K562 (cell line): ENCODE results near the gene ZDHHC14. TPM values are rescaled to one million over a fixed set of nuclear protein-coding genes. Genes with fewer than 3 reads are reported as not detected.
A peak's percentile ranks its signal among the peaks of the same experiment; 100 is the strongest.

Experiments
- ATAC-seq: fragments of 200-7000 bp; cut with Tn5 transposase; 3 replicates; pipeline ENCODE4 v1.9.1; 2020; ENCODE audit warnings: moderate library complexity
- BruUV-seq: library from RNA; stranded (reverse); fragments of 400-500 nt; replicated peaks from 2 replicates; lab custom pipeline; 2021; lab: Mats Ljungman, UMichigan
- CTCF ChIA-PET: fragments of 300-600 bp; formaldehyde crosslinking; extraction: SDS; loops from one replicate; lab custom pipeline; 2021; ENCODE audit warnings: low intra/inter-chr PET ratio; lab: Yijun Ruan, JAX
- POLR2A ChIA-PET: fragments of 300-600, 350-650 bp; sonication (Branson Sonifier 250); formaldehyde crosslinking; extraction: SDS; loops from one replicate; lab custom pipeline; 2021; ENCODE audit warnings: antibody characterized with exemption, inconsistent platforms; lab: Yijun Ruan, JAX
- DNase-seq, 4 experiments: peaks; one replicate each; pipeline versions ENCODE4 v3.0.0 to v3.0.0-alpha.2; 2011 to 2018; ENCODE audit warnings: low spot score in 3 of 4, mixed read lengths in 3 of 4; ENCODE audit errors: extremely low read depth in 1 of 4
- FAIRE-seq: peaks from 2 replicates; lab custom pipeline; 2011; peaks lifted over from hg19 to GRCh38; lab: Jason Lieb, UNC
- H2AFZ ChIP-seq: 2 replicates; pipeline ENCODE4 v1.6.0; 2011; ENCODE audit warnings: low read depth, low read length, control low read depth, inconsistent platforms
- H3K27ac ChIP-seq: fragments of 200-600 bp; 3 replicates; pipeline ENCODE4 v1.8.0; 2011; ENCODE audit warnings: low read depth, mild to moderate bottlenecking, control low read depth, inconsistent platforms, low read length, moderate library complexity, mixed read lengths; ENCODE audit errors: extremely low read depth
- H3K27me3 ChIP-seq, 2 experiments: fragments of 300-600 bp in 1 of 2; 2 replicates in 1 of 2; 3 replicates in 1 of 2; pipeline versions ENCODE4 v1.6.0 to v1.8.0; 2011; ENCODE audit warnings: inconsistent platforms in 2 of 2, low read length in 2 of 2, mild to moderate bottlenecking in 1 of 2, mixed read lengths in 1 of 2, moderate library complexity in 1 of 2; ENCODE audit not compliant: control insufficient read depth in 2 of 2, insufficient read depth in 2 of 2
- H3K36me3 ChIP-seq: fragments of 300-600 bp; 3 replicates; pipeline ENCODE4 v1.8.0; 2011; ENCODE audit warnings: mild to moderate bottlenecking, low read length, inconsistent platforms; ENCODE audit not compliant: control insufficient read depth, insufficient read depth
- H3K4me1 ChIP-seq, 2 experiments: fragments of 200-600 bp in 1 of 2; replicated peaks in 1 of 2; 2 replicates in 1 of 2; 3 replicates in 1 of 2; pipeline versions ENCODE4 v1.5.1 to v1.8.0; 2011; ENCODE audit warnings: inconsistent platforms in 2 of 2, low read length in 2 of 2, mild to moderate bottlenecking in 1 of 2, mixed read lengths in 1 of 2, moderate library complexity in 1 of 2; ENCODE audit not compliant: control insufficient read depth in 2 of 2, insufficient read depth in 2 of 2
- H3K4me2 ChIP-seq: 2 replicates; pipeline ENCODE4 v1.6.1; 2011; ENCODE audit warnings: low read length, control low read depth, inconsistent platforms, mixed read lengths; ENCODE audit not compliant: insufficient read depth
- H3K4me3 ChIP-seq: fragments of 200-600 bp; sonication (generic), shearing (Covaris generic); 2 replicates; pipeline ENCODE4 v1.5.1; 2016; ENCODE audit warnings: control low read depth, inconsistent platforms
- H3K79me2 ChIP-seq: fragments of 200-600 bp; 3 replicates; pipeline ENCODE4 v1.8.0; 2011; ENCODE audit warnings: low read length, inconsistent platforms; ENCODE audit not compliant: control insufficient read depth, insufficient read depth
- H3K9ac ChIP-seq, 2 experiments: 2 replicates each; pipeline versions ENCODE4 v1.6.0 to v1.6.1; 2011; ENCODE audit warnings: low read depth in 2 of 2, low read length in 2 of 2, control low read depth in 1 of 2, inconsistent platforms in 1 of 2, mild to moderate bottlenecking in 1 of 2, mixed read lengths in 1 of 2; ENCODE audit not compliant: insufficient read depth in 1 of 2
- H3K9me1 ChIP-seq: one replicate; pipeline ENCODE4 v1.6.0; 2011; ENCODE audit warnings: inconsistent platforms, mild to moderate bottlenecking, low read length, moderate library complexity; ENCODE audit not compliant: control insufficient read depth, insufficient read depth
- H3K9me3 ChIP-seq: replicated peaks from 2 replicates; pipeline ENCODE4 v1.5.1; 2011; ENCODE audit warnings: low read depth, low read length, inconsistent platforms; ENCODE audit not compliant: control insufficient read depth, insufficient read depth
- H4K20me1 ChIP-seq: replicated peaks from 2 replicates; pipeline ENCODE4 v1.6.1; 2011; ENCODE audit warnings: low read length, inconsistent platforms, mixed read lengths; ENCODE audit not compliant: control insufficient read depth, insufficient read depth
- ETS2 ChIP-seq: IDR thresholded peaks from 2 replicates; pipeline ENCODE4 v1.6.1; 2016; ENCODE audit warnings: borderline replicate concordance, missing genetic modification characterization, mild to moderate bottlenecking, moderate library complexity, missing compliant biosample characterization; ENCODE audit not compliant: poor library complexity, severe bottlenecking
- MAZ ChIP-seq, 2 experiments: fragments of 450-650 bp in 1 of 2; sonication (generic) in 1 of 2; formaldehyde crosslinking; IDR thresholded peaks in 1 of 2; conservative IDR thresholded peaks in 1 of 2; 2 replicates each; pipeline versions ENCODE4 v1.4.0 to v1.5.0; 2020; ENCODE audit warnings: mild to moderate bottlenecking in 1 of 2, missing genetic modification reagents in 1 of 2
- MEIS2 ChIP-seq: fragments of 450-650 bp; IDR thresholded peaks from 2 replicates; pipeline ENCODE4 v1.6.1; 2014; ENCODE audit warnings: mild to moderate bottlenecking; ENCODE audit not compliant: partially characterized antibody
- ZNF318 ChIP-seq, 2 experiments: fragments of 450-650 bp; IDR thresholded peaks; 2 replicates each; pipeline ENCODE4 v1.6.1; 2016; ENCODE audit warnings: mild to moderate bottlenecking in 2 of 2, borderline replicate concordance in 1 of 2, low read depth in 1 of 2, moderate library complexity in 1 of 2
- WGBS: fragments of 100-300 bp; shearing (Covaris generic); methylation state at CpG from one replicate; pipeline ENCODE4 v1.1.6; 2016; ENCODE audit warnings: low coverage, mixed read lengths; ENCODE audit not compliant: insufficient coverage; ENCODE audit errors: missing lambda C conversion rate; 5-methylcytosine and 5-hydroxymethylcytosine counted together
- in situ Hi-C: fragments of 300-500 bp; cut with MboI; formaldehyde crosslinking; loops from 4 replicates; pipeline ENCODE4 v1.15.0; 2018; ENCODE audit warnings: inconsistent platforms, mixed read lengths
- intact Hi-C: fragments of 100-400 bp; cut with micrococcal nuclease; formaldehyde crosslinking; loops from 2 replicates; pipeline ENCODE4 v1.14.2; 2022
- polyA plus RNA-seq, 8 experiments: library from polyadenylated mRNA; depleted of rRNA in 4 of 8; stranded (reverse) in 5 of 8; unstranded in 3 of 8; fragments of >200 nt; fragmentation: Nextera tagmentation in 2 of 8; fragmentation: Illumina TruSeq in 1 of 8; extraction: Ambion mirVana in 2 of 8; extraction: Trizol in 1 of 8; gene quantifications; 2 replicates each; pipeline versions ENCODE4 v1.2.1 to v1.2.3, GENCODE V29; 2011 to 2014; ENCODE audit warnings: inconsistent platforms in 1 of 8, missing spikeins in 1 of 8
- total RNA-seq, 7 experiments: library from RNA; depleted of rRNA in 6 of 7; stranded (reverse); fragments of >200 nt in 6 of 7; fragmentation: Illumina TruSeq in 2 of 7; extraction: Trizol in 2 of 7; gene quantifications; 2 replicates each; pipeline versions ENCODE4 v1.2.1 to v1.2.3, GENCODE V29; 2011 to 2021; ENCODE audit warnings: low replicate concordance in 1 of 7

ZDHHC14 gene
- total and polyA plus RNA-seq, 9 of the 15 experiments (the other 6 are each of a cell fraction or from before 2014, with no cell fraction given), result 0.92 to 23.1 (median 13.8) TPM

DNA sequence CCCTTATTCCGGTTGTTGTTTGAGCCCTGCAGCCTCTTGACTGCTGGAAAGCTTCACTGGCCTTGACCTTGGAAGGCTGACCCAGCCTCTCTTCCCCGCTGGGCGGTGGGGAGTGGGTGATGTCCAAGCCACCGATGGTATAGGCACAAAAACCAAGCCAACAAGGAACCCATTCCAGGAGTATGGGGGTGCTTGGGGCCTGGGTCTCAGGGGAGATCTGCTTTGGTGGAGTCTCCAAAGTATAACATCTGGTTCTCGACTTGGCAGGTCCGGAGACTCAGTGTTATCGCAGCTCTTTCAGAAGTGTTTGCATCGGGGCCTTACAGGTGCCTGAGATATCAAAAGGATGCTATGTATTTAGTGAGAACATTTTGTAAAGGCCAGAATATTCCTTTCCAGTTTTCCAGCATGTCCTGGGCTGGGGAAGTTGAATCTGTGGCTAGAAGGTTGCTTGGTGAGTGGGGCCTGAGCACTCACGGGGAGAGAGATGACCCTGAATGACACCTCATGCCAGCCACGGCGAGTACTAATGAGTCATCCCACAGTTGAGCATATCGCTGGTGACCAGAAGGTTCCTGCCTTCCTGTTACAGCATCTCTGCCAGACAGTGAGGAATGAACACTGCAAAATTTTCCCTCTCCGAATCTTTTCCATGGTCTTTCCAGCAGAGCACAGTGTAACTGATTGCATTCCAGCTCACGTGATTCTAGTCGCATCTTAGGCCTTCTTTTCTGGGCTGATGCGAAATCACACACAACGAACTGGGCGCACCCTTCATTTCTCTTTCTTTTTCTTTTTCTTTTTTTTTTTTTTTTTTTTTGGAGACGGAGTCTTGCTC lies 133.9 kb downstream of the ZDHHC14 start (continued):
- no peak for TF ChIP-seq ETS2 (tag)

GRCh38 chr6:157516319-157517026 lies 135.5 kb downstream of the ZDHHC14 start:
- peaks cover 3% of the 10 kb centered on the region; the same call in 1 of the 3 replicates for H3K36me3 ChIP-seq
- H3K4me2 ChIP-seq, result peak overlapping the region; percentile 97
- peak overlapping the region; percentile 36 for H3K4me3 ChIP-seq
- FAIRE-seq (no peak), ATAC-seq (no peak), DNase-seq (peak in 1 of 4 experiments; percentile 34)
- no TSS peak for BruUV-seq
- H3K27me3 ChIP-seq, result no peaks in the 10 kb centered on the region
- ChIA-PET CTCF (no interaction called here), POLR2A (interaction anchor here (1.2 to 3.3 kb wide), 5 partner anchors 9 to 194 kb away, joined by 3 to 22 read pairs (median 4); partner anchors contain the start of gene TMEM242)
- H3K79me2 ChIP-seq, result peaks cover 77% of the 10 kb centered on the region
- no peaks in the 10 kb centered on the region for H3K9me1 ChIP-seq
- H3K4me1 ChIP-seq, result peaks cover 69 to 88% of the 10 kb centered on the region in 2 experiments
- intact Hi-C loops, result loop anchor here (5.0 to 10.0 kb wide), 3 partner anchors 134 to 1872 kb away; partner anchors contain the start of gene ZDHHC14
- in situ Hi-C loops, result no loop called here
- H4K20me1 ChIP-seq, result no peaks in the 10 kb centered on the region
- peak overlapping the region; percentile 66 for H2AFZ ChIP-seq
- 29% methylated on average over 9 of the region's 9 CpGs for WGBS
- H3K27ac ChIP-seq, result peak overlapping the region; percentile 98
- H3K9me3 ChIP-seq, result no peaks in the 10 kb centered on the region
- H3K9ac ChIP-seq, result peak overlapping the region; percentile 53 to 95; a peak in 3 of 4 replicates
- TF ChIP-seq ZNF318 (IDR thresholded peaks at IDR 0.05; ENCODE audit: borderline replicate concordance in 1 of 2, low read depth in 1 of 2) (0 out of 4 replicates have a peak, but pooled peaks of 1 of the 2 experiments have one; percentile 37), MEIS2 (peak; percentile 20), MAZ (CRISPR knock-in tag; conservative IDR thresholded peaks at IDR 0.05 in 1 of 2, IDR thresholded peaks at IDR 0.05 in 1 of 2) (peak in 1 of 2 experiments; percentile 60; a peak in 1 of 4 replicates)
